Memory B cell (primary cell): ENCODE measurements around the gene TMEM234.
A peak's percentile ranks its signal among the peaks of the same experiment; 100 is the strongest.

Source experiments
- ATAC-seq: fragments of 150-1000 bp; cut with Tn5 transposase; 2 replicates; pipeline ENCODE4 v1.10.0; 2021; ENCODE audit warnings: low read depth, mild to moderate bottlenecking, moderate library complexity
- DNase-seq, 2 donors: peaks; one replicate each; pipeline ENCODE4 v3.0.0; 2022; ENCODE audit warnings: low spot score in 2 of 2
- H3K27ac Mint-ChIP-seq: one replicate; pipeline ENCODE4 v1.8.0; 2022; ENCODE audit warnings: mild to moderate bottlenecking, moderate library complexity, mixed read lengths
- H3K27me3 Mint-ChIP-seq: one replicate; pipeline ENCODE4 v1.8.0; 2022; ENCODE audit warnings: mixed read lengths
- H3K36me3 Mint-ChIP-seq: one replicate; pipeline ENCODE4 v1.8.0; 2022; ENCODE audit warnings: mild to moderate bottlenecking, mixed read lengths
- H3K4me1 Mint-ChIP-seq: one replicate; pipeline ENCODE4 v1.8.0; 2022; ENCODE audit warnings: mixed read lengths
- H3K4me3 Mint-ChIP-seq: one replicate; pipeline ENCODE4 v1.8.0; 2022; ENCODE audit warnings: mild to moderate bottlenecking, moderate library complexity, mixed read lengths
- H3K9me3 Mint-ChIP-seq: one replicate; pipeline ENCODE4 v1.8.0; 2022; ENCODE audit warnings: mixed read lengths

TMEM234 gene

DNA sequence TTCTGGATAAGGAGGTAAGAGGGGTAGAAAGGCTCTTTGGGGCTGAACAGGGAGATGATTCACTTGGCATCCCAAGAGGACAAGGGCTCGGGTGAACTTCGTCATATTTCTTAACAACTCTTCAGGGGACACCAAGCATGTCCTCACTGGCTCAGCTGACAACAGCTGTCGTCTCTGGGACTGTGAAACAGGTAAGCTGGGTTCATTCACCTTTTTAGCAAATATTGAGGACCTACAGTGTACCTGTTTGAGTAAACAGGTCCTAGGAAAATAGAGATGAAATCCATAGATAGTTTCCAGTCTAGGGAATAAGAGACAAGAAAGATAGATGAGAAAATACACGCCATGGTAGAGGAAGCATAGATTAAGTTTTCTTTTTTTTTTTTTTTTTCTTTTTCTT lies 2.1 kb upstream of the TMEM234 start:
- Mint-ChIP-seq H3K9me3 (no peaks in the 10 kb centered on the region), H3K27ac (peak overlapping the region; percentile 82), H3K4me1 (peaks cover 20% of the 10 kb centered on the region), H3K4me3 (peak overlapping the region; percentile 41), H3K27me3 (no peaks in the 10 kb centered on the region), H3K36me3 (peaks cover 28% of the 10 kb centered on the region)
- no peak for DNase-seq
- ATAC-seq: no peak

DNA sequence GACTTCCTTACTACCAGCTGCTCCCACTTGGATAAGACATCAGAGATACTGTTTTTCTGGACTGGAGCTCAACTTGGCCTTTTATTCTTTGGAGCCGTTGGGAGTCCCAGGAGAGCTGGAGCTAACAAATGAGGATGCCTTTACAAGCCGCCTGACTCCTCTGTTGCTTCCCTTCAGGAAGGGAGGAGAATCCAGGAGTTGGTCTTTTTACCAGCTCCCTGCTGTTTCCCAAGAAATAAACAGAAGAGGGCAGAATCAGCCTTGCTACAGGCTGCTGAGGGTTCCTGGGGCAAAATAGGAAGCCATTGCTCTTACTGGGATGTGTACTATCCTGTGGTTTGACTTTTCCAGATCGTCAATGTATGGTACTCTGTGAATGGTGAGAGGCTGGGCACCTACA lies 1.5 kb upstream of the TMEM234 start:
- peaks cover 23% of the 10 kb centered on the region for H3K36me3 Mint-ChIP-seq
- no peaks in the 10 kb centered on the region for H3K27me3 Mint-ChIP-seq
- no peak for DNase-seq
- ATAC-seq: no peak
- peak overlapping the region; percentile 98 for H3K4me3 Mint-ChIP-seq
- peak overlapping the region; percentile 82 for H3K27ac Mint-ChIP-seq
- H3K9me3 Mint-ChIP-seq: no peaks in the 10 kb centered on the region
- peaks cover 20% of the 10 kb centered on the region for H3K4me1 Mint-ChIP-seq

GRCh38 chr1:32221581-32221979 lies 573 bp downstream of the TMEM234 start:
- Mint-ChIP-seq H3K4me1 (peaks cover 22% of the 10 kb centered on the region), H3K27me3 (no peaks in the 10 kb centered on the region), H3K36me3 (peaks cover 15% of the 10 kb centered on the region), H3K27ac (peak overlapping the region; percentile 97), H3K9me3 (no peaks in the 10 kb centered on the region), H3K4me3 (peak overlapping the region; percentile 98)
- ATAC-seq: no peak
- no peak for DNase-seq

DNA sequence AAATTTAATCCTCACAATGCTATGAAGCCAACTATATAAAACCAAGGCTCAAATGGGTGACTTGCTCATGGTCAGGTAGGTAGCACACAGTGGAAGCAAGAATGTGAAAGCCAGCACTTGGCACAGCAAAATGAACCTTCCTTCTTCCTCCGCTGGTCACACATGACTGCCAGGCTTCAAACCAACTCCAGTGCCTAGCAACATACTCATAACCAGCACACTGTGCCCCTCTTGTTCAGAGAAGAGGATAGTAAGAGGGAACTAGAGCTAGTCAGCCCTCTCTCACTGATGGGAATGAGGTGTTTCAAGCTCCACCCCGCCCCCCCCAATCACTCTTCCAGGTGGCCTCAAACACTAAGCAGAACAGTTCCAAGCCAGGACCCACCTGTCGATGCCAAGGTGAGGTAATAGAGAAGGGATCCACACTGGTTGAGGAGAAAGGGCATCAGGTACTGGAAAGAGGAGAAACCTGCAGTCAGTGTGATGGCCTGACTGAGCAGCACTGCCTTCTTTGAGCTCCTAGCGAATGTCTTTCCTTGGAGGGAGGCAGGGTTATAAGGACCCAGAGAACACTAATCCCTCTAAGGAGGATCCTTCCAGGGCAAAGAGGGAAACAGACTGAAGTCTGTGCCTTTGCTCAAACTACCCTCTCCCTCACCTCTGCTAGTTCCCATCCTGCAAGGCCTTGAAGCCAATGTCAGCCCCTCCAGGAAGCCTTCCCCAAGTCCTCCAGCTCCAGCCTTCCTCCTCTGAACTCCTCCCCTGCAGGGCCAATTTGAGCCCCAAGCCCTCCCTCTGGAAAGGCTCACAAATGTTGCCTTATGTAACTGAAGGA lies 1.2 kb downstream of the TMEM234 start:
- Mint-ChIP-seq H3K9me3 (no peaks in the 10 kb centered on the region), H3K36me3 (peaks cover 19% of the 10 kb centered on the region), H3K4me1 (peaks cover 22% of the 10 kb centered on the region), H3K4me3 (peak overlapping the region; percentile 98), H3K27me3 (no peaks in the 10 kb centered on the region), H3K27ac (peak overlapping the region; percentile 97)
- DNase-seq: no peak
- ATAC-seq: peak; percentile 63

DNA sequence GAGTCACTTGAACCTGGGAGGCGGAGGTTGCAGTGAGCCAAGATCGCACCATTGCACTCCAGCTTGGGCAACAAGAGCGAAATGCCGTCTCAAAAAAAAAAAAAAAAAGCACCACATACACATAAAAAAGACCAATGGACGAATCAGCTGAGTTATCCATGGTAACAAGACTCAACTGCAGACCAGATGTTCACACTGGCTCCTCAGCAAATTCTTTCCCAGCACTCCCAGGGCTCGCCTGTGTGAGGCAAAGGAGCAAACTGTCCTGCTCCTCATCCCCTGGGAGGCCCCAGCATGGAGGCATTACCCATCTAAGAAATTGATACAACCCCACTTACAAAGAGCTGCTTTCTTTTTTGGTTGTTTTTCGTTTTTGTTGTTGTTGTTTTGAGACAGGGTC lies 3.1 kb downstream of the TMEM234 start:
- Mint-ChIP-seq H3K4me3 (no peak overlapping the region), H3K27me3 (no peaks in the 10 kb centered on the region), H3K4me1 (peaks cover 19% of the 10 kb centered on the region), H3K27ac (peak overlapping the region; percentile 38), H3K36me3 (peaks cover 15% of the 10 kb centered on the region), H3K9me3 (no peaks in the 10 kb centered on the region)
- ATAC-seq (no peak), DNase-seq (no peak)

- H3K4me3 Mint-ChIP-seq: no peak overlapping the region
- H3K27ac Mint-ChIP-seq: no peak overlapping the region
- ATAC-seq (no peak), DNase-seq (no peak)
- H3K4me1 Mint-ChIP-seq: peaks cover 16% of the 10 kb centered on the region
- H3K36me3 Mint-ChIP-seq: peaks cover 13% of the 10 kb centered on the region
- no peaks in the 10 kb centered on the region for H3K9me3 Mint-ChIP-seq
- no peaks in the 10 kb centered on the region for H3K27me3 Mint-ChIP-seq
These were observed 5.6 kb downstream of the TMEM234 start for GRCh38 chr1:32216566-32216965.

DNA sequence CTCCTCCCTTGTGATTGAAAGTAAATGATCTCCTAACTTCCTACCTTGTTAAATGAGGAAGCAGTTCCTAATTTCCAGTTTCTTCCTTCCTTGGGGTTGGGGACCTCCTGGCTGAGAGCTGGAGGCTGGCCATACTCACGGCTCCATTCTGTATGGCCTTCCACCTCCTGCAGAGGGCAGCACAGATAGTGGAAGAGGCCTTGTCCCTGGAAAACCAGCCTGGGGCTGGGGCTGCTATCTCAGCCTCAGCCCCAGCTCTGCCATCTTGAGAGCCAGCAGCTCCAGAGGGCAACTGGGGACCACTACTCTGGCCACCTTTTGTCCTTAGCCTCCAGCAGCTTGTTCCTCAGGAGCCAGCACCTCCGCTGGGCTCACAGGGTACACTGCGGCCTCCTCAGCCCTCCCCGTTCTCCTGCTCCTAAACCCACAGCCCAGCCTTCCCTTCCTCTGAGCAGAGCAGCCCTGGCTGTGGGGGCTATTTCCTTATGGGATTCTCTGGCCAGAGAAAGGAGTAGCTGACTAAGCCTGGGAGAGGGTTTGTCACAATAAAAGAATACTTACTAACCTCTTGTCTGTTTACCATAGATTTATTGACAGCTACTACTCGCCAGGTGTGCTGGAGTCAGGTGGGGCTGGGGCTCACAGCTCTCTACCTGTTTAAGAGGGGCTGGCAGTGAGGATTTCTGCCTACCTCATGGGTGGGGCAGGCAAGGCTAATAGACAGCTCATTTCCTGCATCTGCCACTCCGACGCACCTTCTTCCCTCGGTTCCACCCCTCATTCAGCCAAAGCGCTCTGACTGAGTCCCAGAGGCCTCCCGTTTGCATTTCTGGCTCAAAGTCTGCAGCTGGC lies 6.3 kb downstream of the TMEM234 start:
- Mint-ChIP-seq H3K36me3 (peaks cover 13% of the 10 kb centered on the region), H3K27me3 (no peaks in the 10 kb centered on the region), H3K4me3 (no peak overlapping the region), H3K27ac (no peak overlapping the region), H3K9me3 (no peaks in the 10 kb centered on the region), H3K4me1 (peaks cover 11% of the 10 kb centered on the region)
- DNase-seq (peak in 1 of 2 donors; percentile 50), ATAC-seq (peak; percentile 95)

- H3K4me3 Mint-ChIP-seq: no peak within 1 kb of the TSS
- ATAC-seq: no peak
- peak within 1 kb of the TSS; percentile 31 for H3K27ac Mint-ChIP-seq
These were observed 13.2 kb downstream of the TMEM234 start, which contains the start of gene DCDC2B for GRCh38 chr1:32208891-32209328. Gene DCDC2B (plus strand): TSS chr1:32209089. CDS start chr1:32209094, 5 bp downstream.

DNA sequence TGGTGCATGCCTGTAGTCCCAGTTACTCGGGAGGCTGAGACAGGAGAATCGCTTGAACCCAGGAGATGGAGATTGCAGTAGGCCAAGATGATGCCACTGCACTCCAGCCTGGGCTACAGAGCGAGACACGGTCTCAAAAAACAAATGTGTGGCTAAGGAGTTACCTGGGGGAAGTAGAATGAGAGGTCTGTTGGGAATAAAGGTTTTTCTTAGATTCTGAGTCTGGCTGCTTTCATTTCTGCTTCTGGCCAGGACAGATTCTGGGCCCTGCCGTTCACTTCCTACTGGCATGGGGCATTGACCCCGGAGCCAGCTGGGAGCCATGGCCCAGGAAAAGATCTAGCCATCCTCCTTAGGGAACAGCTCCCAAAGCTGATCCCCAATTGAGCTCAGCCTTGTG lies 13.7 kb downstream of the TMEM234 start:
- Mint-ChIP-seq H3K4me1 (peaks cover 21% of the 10 kb centered on the region), H3K27me3 (no peaks in the 10 kb centered on the region), H3K36me3 (no peaks in the 10 kb centered on the region), H3K27ac (no peak overlapping the region), H3K9me3 (no peaks in the 10 kb centered on the region), H3K4me3 (no peak overlapping the region)
- ATAC-seq: peak; percentile 68
- no peak for DNase-seq

More at GRCh38 chr1:32208891-32209328, 13.2 kb downstream of the TMEM234 start, which contains the start of gene DCDC2B:
- Mint-ChIP-seq H3K4me1 (peaks cover 21% of the 10 kb centered on the region), H3K36me3 (no peaks in the 10 kb centered on the region), H3K27me3 (no peaks in the 10 kb centered on the region), H3K9me3 (no peaks in the 10 kb centered on the region)
- no peak for DNase-seq

DNA sequence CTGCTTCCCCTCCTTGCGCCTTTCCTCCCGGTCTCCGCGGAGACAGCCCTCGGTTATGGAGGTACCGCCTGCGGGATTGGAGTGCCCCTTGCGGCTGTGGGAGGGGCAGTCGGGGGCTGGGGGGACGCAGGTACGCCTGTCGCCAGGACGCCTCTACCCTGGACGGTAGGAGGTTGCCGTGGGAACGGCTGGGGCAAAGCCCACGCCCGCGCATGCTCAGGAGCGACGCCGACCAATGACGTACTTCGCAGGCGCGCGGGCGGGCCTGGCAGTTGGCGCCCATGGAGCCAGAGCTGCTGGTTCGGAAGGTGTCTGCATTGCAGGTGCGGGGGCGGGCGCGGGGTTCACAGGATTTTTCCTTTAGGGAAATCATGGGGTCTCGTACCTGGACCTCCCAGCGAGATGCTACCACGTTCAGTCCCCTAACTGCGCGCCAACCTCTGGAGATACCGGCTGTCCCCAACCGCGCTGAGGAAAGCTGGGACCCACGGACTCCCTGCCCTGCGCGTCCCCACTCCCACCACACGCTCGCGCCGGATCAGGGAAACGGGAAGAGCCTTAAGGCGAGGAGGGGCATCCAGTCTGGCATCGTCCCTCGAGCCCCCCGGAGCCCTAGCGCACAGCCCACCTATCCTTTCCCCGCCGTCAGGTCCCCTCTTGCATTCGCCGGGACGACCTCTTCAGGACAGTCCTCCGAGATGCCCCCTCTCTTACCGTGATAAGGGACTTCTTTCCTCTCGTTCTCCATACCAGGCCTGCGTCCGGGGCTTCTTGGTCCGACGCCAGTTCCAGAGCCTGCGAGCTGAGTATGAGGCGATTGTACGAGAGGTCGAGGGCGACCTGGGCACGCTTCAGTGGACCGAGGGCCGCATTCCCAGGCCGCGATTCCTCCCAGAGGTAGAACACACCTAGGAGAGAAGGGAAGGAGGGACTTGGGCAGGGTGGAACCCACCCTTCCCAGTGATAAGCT lies 16.5 kb downstream of the TMEM234 start, which contains the start of gene IQCC:
TSS of gene IQCC (plus strand) at position 271 of the 970 bp plus-strand sequence. CDS start at position 282, 11 bp downstream.
- Mint-ChIP-seq H3K27me3 (no peaks in the 10 kb centered on the region), H3K4me3 (peak within 1 kb of the TSS; percentile 87), H3K4me1 (peaks cover 34% of the 10 kb centered on the region), H3K36me3 (no peaks in the 10 kb centered on the region), H3K27ac (peak within 1 kb of the TSS; percentile 89), H3K9me3 (no peaks in the 10 kb centered on the region)
- ATAC-seq: peak; percentile 65
- DNase-seq: peak; percentile 78 to 79

DNA sequence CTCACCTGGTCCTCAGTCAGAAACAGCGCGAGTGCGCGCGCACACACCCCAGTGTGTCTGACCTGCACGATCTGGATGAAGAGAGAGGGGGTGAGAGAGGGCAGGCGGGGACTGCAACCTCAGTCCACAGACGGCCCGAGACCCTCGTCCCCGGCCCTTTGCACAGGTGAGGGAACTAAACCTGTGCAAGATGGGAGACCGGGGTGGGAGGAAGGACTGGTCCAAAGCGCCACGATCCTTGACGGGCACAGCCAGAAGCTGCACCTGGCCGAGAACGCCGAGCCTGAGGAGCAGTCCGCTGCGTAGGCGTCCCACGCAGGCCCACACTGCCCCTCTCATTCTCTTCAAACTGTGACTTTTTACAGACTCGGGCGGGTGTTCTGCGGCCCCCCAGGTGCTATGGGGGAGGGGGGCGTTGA lies 17.2 kb downstream of the TMEM234 start:
- no peak for DNase-seq
- H3K4me3 Mint-ChIP-seq: peak overlapping the region; percentile 87
- H3K4me1 Mint-ChIP-seq: peaks cover 40% of the 10 kb centered on the region
- H3K27me3 Mint-ChIP-seq: no peaks in the 10 kb centered on the region
- ATAC-seq: no peak
- H3K27ac Mint-ChIP-seq: peak overlapping the region; percentile 89
- no peaks in the 10 kb centered on the region for H3K9me3 Mint-ChIP-seq
- no peaks in the 10 kb centered on the region for H3K36me3 Mint-ChIP-seq

- peak overlapping the region; percentile 97 for H3K4me3 Mint-ChIP-seq
- H3K27me3 Mint-ChIP-seq: no peaks in the 10 kb centered on the region
- ATAC-seq (peak; percentile 73), DNase-seq (peak; percentile 53 to 61)
- H3K36me3 Mint-ChIP-seq: peaks cover 3% of the 10 kb centered on the region
- H3K4me1 Mint-ChIP-seq: peaks cover 22% of the 10 kb centered on the region
- H3K9me3 Mint-ChIP-seq: no peaks in the 10 kb centered on the region
- H3K27ac Mint-ChIP-seq: peak overlapping the region; percentile 92
These were observed 20.9 kb downstream of the TMEM234 start for GRCh38 chr1:32201011-32201855.
